Suppressor macrophage treated with lipopolysaccharide for 4 hours (primary cell): ENCODE measurements around the gene ARL4D.

ENCODE experiments used
- DNase-seq: peaks from one replicate; pipeline ENCODE4 v3.0.0-alpha.2; 2020

Gene ARL4D

GRCh38 chr17:43431714-43432523, 33.1 kb downstream of the ARL4D start:
- DNase-seq, result peak; percentile 37

- DNase-seq, result no peak
These were observed 36.1 kb downstream of the ARL4D start for GRCh38 chr17:43434902-43435319.

GRCh38 chr17:43437756-43438155, 39.0 kb downstream of the ARL4D start:
- DNase-seq, result no peak

GRCh38 chr17:43438626-43439025, 39.8 kb downstream of the ARL4D start:
- DNase-seq, result no peak

- DNase-seq, result no peak
These were observed 40.2 kb downstream of the ARL4D start for GRCh38 chr17:43439041-43439440.

- no peak for DNase-seq
These were observed 43.9 kb downstream of the ARL4D start for GRCh38 chr17:43442711-43443110.

- no peak for DNase-seq
These were observed 44.6 kb downstream of the ARL4D start for GRCh38 chr17:43443381-43443780.

GRCh38 chr17:43444223-43445008, 45.6 kb downstream of the ARL4D start:
- DNase-seq, result no peak

GRCh38 chr17:43445009-43445589, 46.3 kb downstream of the ARL4D start:
- no peak for DNase-seq

- no peak for DNase-seq
These were observed 48.0 kb downstream of the ARL4D start for GRCh38 chr17:43446773-43447172.

GRCh38 chr17:43448720-43449469, 50.1 kb downstream of the ARL4D start:
- DNase-seq, result no peak

GRCh38 chr17:43449470-43450248, 50.9 kb downstream of the ARL4D start:
- no peak for DNase-seq
